Parathyroid adenoma (tissue), 2 donors: ENCODE data around the gene CHD3.

ENCODE experiments used
- H2AFZ ChIP-seq: fragments of 300-600 bp; sonication (generic); one replicate; pipeline ENCODE4 v1.7.0; 2017; ENCODE audit warnings: antibody characterized with exemption, mild to moderate bottlenecking
- H3K27ac ChIP-seq: fragments of 300-600 bp; sonication (generic); one replicate; pipeline ENCODE4 v1.7.0; 2017
- H3K27me3 ChIP-seq: fragments of 300-600 bp; sonication (generic); one replicate; pipeline ENCODE4 v1.7.0; 2017; ENCODE audit warnings: low read length; ENCODE audit not compliant: control insufficient read depth, insufficient read depth
- H3K36me3 ChIP-seq: fragments of 300-600 bp; sonication (generic); one replicate; pipeline ENCODE4 v1.7.0; 2017; ENCODE audit warnings: low read length; ENCODE audit not compliant: control insufficient read depth, insufficient read depth
- H3K4me1 ChIP-seq: fragments of 300-600 bp; sonication (generic); one replicate; pipeline ENCODE4 v1.7.0; 2017; ENCODE audit warnings: control low read depth
- H3K4me2 ChIP-seq: fragments of 300-600 bp; sonication (generic); one replicate; pipeline ENCODE4 v1.7.0; 2017; ENCODE audit warnings: low read length
- H3K4me3 ChIP-seq: fragments of 300-600 bp; sonication (generic); one replicate; pipeline ENCODE4 v1.7.0; 2017; ENCODE audit warnings: low read depth, low read length
- H3K79me2 ChIP-seq: fragments of 300-600 bp; sonication (generic); one replicate; pipeline ENCODE4 v1.7.0; 2017; ENCODE audit warnings: control low read depth
- H3K9ac ChIP-seq: fragments of 300-600 bp; sonication (generic); one replicate; pipeline ENCODE4 v1.7.0; 2017; ENCODE audit warnings: mild to moderate bottlenecking
- H3K9me3 ChIP-seq: fragments of 300-600 bp; sonication (generic); one replicate; pipeline ENCODE4 v1.7.0; 2017; ENCODE audit warnings: low read length; ENCODE audit not compliant: control insufficient read depth
- CTCF ChIP-seq: fragments of 300-600 bp; sonication (generic); IDR thresholded peaks from one replicate; pipeline ENCODE4 v1.7.0; 2017; ENCODE audit warnings: antibody characterized with exemption, mild to moderate bottlenecking
- donor health status: primary hyperparathyroidism.

Gene CHD3

GRCh38 chr17:7888184-7888920 is at the start of gene CHD3:
CHD3 (plus strand) TSS chr17:7888789; CDS start chr17:7889001, 212 bp downstream.
- H3K9ac ChIP-seq, result no peak within 1 kb of the TSS
- no peak for TF ChIP-seq CTCF
- peak within 1 kb of the TSS; percentile 99 for H3K4me2 ChIP-seq
- H3K4me1 ChIP-seq, result peaks cover 26% of the 10 kb centered on the region
- H3K27me3 ChIP-seq, result no peaks in the 10 kb centered on the region
- peak within 1 kb of the TSS; percentile 85 for H3K27ac ChIP-seq
- H3K79me2 ChIP-seq, result peaks cover 5% of the 10 kb centered on the region
- H3K9me3 ChIP-seq, result no peaks in the 10 kb centered on the region
- peak within 1 kb of the TSS; percentile 63 for H2AFZ ChIP-seq
- H3K36me3 ChIP-seq, result no peaks in the 10 kb centered on the region
- H3K4me3 ChIP-seq, result peak within 1 kb of the TSS; percentile 81

- H3K27me3 ChIP-seq, result no peaks in the 10 kb centered on the region
- H3K4me2 ChIP-seq, result no peak overlapping the region
- TF ChIP-seq CTCF, result no peak
- no peaks in the 10 kb centered on the region for H3K9me3 ChIP-seq
- no peaks in the 10 kb centered on the region for H3K36me3 ChIP-seq
- H3K79me2 ChIP-seq, result peaks cover 9% of the 10 kb centered on the region
- H3K4me1 ChIP-seq, result peaks cover 25% of the 10 kb centered on the region
- peak overlapping the region; percentile 13 for H3K27ac ChIP-seq
- no peak overlapping the region for H3K4me3 ChIP-seq
- H2AFZ ChIP-seq, result no peak overlapping the region
- no peak overlapping the region for H3K9ac ChIP-seq
Measured at GRCh38 chr17:7839190-7839875, 49.3 kb upstream of the CHD3 start.

- Histone ChIP-seq H3K4me2 (no peak overlapping the region), H3K4me3 (no peak overlapping the region), H3K9ac (no peak overlapping the region), H3K9me3 (no peaks in the 10 kb centered on the region), H3K4me1 (peaks cover 25% of the 10 kb centered on the region), H2AFZ (no peak overlapping the region), H3K27ac (peak overlapping the region; percentile 98), H3K36me3 (no peaks in the 10 kb centered on the region), H3K27me3 (no peaks in the 10 kb centered on the region), H3K79me2 (peaks cover 9% of the 10 kb centered on the region)
- TF ChIP-seq CTCF, result no peak
Measured at GRCh38 chr17:7839876-7840261, 48.7 kb upstream of the CHD3 start.

GRCh38 chr17:7840441-7840840 is 48.1 kb upstream of the CHD3 start:
- Histone ChIP-seq H3K27me3 (no peaks in the 10 kb centered on the region), H3K36me3 (no peaks in the 10 kb centered on the region), H3K9ac (no peak overlapping the region), H3K4me2 (no peak overlapping the region), H3K27ac (peak overlapping the region; percentile 98), H2AFZ (no peak overlapping the region), H3K79me2 (peaks cover 9% of the 10 kb centered on the region), H3K4me1 (peaks cover 30% of the 10 kb centered on the region), H3K9me3 (no peaks in the 10 kb centered on the region), H3K4me3 (no peak overlapping the region)
- TF ChIP-seq CTCF, result no peak
